Hepatic stellate cell (primary cell): ENCODE results near the gene SMARCD2.
A peak's percentile ranks its signal among the peaks of the same experiment; 100 is the strongest.
"Not testable (repeated sequence)": the region's sequence is repeated elsewhere in the genome, so short reads cannot be mapped to it uniquely, and the experiment has no call there.

Experiments
- DNase-seq: peaks from one replicate; pipeline ENCODE4 v3.0.0; 2011; ENCODE audit warnings: low spot score

Gene SMARCD2

DNA sequence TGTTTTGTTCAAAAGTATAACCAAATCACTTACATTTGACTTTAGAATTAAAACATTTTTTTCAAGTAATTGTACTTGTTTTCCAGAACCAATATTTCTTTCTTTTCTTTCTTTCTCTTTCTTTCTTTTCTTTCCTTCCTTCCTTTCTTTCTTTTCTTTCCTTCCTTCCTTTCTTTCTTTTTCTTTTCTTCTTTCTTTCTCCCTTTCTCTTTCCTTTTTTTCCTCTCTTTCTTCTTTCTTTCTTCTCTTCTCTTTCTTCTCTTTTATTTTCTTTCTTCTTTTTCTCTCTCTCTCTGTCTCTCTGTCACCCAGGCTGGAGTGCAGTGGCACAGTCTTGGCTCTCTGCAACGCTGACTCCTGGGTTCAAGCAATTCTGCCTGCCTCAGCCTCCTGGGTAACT is 41.7 kb downstream of the SMARCD2 start:
- no peak for DNase-seq

DNA sequence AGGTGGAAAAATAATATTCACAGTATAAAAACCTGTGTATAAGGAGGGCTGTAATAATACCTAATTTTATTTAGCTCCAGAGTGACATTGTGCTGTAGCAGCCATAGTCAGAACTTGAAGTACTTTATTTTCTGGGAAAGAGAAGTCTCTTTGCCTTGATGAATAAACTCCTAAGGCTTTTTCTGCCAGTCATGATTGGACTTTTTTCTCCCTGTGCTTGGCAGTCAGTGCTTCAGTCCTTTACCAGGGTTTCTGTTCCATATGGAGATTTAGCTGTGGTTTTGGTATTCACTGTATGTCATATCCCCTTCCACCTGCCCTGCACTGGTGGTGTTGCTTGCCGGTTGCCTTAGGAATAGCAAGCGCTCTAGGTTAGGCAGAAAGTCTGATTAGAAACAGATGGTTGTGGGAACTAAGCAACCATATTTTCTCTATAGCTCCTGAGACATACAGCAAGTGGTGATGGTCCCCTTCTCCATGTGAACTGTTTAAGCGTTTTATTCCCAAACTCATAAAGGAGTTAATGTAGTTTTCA is 43.8 kb downstream of the SMARCD2 start:
- no peak for DNase-seq

DNA sequence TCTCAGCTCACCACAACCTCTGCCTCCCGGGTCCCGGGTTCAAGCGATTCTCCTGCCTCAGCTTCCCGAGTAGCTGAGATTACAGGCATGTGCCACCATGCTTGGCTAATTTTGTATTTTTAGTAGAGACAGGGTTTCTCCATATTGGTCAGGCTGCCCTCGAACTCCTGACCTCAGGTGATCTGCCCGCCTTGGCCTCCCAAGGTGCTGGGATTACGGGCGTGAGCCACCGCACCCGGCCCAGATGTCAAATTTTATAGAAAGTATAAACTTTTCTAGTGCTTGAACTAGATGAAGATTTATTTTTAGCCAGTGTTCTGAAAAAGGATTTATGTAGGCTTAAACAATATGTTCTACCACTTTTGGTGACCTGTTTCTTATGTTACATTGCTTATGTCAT is 46.1 kb downstream of the SMARCD2 start:
- not testable (repeated sequence) for DNase-seq

- DNase-seq: no peak
Observed at GRCh38 chr17:63792055-63792729, 50.3 kb downstream of the SMARCD2 start.

DNA sequence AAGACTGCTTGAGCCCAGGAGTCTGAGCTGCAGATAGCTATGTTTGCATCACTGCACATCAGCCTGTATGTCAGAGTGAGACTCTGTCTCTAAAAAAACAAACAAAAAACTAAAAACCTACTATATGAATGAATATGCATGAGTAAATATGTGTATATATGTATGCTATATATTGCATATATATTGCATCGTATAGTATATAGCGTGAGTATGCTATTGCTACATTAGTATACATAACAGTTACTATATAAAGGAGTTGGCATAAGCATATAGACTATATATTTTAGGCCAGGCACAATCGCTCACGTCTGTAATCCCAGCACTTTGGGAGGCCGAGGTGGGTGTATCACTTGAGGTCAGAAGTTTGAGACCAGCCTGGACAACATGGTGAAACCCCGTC is 52.4 kb downstream of the SMARCD2 start:
- DNase-seq: no peak

- no peak for DNase-seq
Observed at GRCh38 chr17:63786971-63787711, 55.3 kb downstream of the SMARCD2 start.

GRCh38 chr17:63786117-63786516 is 56.4 kb downstream of the SMARCD2 start:
- DNase-seq: no peak

GRCh38 chr17:63785556-63785955 is 56.9 kb downstream of the SMARCD2 start:
- peak; percentile 40 for DNase-seq

GRCh38 chr17:63783522-63783921 is 59.0 kb downstream of the SMARCD2 start:
- no peak for DNase-seq
